HEK293T (cell line): ENCODE measurements around the gene RBM48.
A peak's percentile ranks its signal among the peaks of the same experiment; 100 is the strongest.

Source experiments
- CTCF ChIA-PET: fragments of 350-600 bp; formaldehyde crosslinking; extraction: SDS; loops from one replicate; lab custom pipeline; 2021; ENCODE audit warnings: antibody characterized with exemption, inconsistent platforms; lab: Yijun Ruan, JAX
- POLR2A ChIA-PET: fragments of 350-600 bp; formaldehyde crosslinking; extraction: SDS; loops from one replicate; lab custom pipeline; 2020; ENCODE audit warnings: antibody characterized with exemption, inconsistent platforms; lab: Yijun Ruan, JAX
- DNase-seq: peaks from one replicate; pipeline ENCODE4 v3.0.0; 2012; ENCODE audit warnings: mixed read lengths; ENCODE audit errors: extremely low spot score
- ARNT ChIP-seq: fragments of 450-650 bp; IDR thresholded peaks from 2 replicates; pipeline ENCODE4 v1.6.1; 2017; ENCODE audit warnings: mild to moderate bottlenecking
- BHLHE40 ChIP-seq: fragments of 450-650 bp; IDR thresholded peaks from 2 replicates; pipeline ENCODE4 v1.6.1; 2016; ENCODE audit warnings: mild to moderate bottlenecking, moderate library complexity, borderline replicate concordance
- CTBP1 ChIP-seq: fragments of 450-650 bp; IDR thresholded peaks from 2 replicates; pipeline ENCODE4 v1.6.1; 2016; ENCODE audit warnings: borderline replicate concordance
- ELF4 ChIP-seq: fragments of 450-650 bp; IDR thresholded peaks from 2 replicates; pipeline ENCODE4 v1.6.1; 2017; ENCODE audit warnings: antibody characterized with exemption
- FOXA1 ChIP-seq: fragments of 450-650 bp; IDR thresholded peaks from 2 replicates; pipeline ENCODE4 v1.6.1; 2016; ENCODE audit warnings: mild to moderate bottlenecking
- FOXK2 ChIP-seq: fragments of 450-650 bp; IDR thresholded peaks from 2 replicates; pipeline ENCODE4 v1.6.1; 2016; ENCODE audit warnings: mild to moderate bottlenecking
- FOXM1 ChIP-seq: fragments of 450-650 bp; IDR thresholded peaks from 2 replicates; pipeline ENCODE4 v1.6.1; 2017; ENCODE audit warnings: mild to moderate bottlenecking, borderline replicate concordance
- HDGF ChIP-seq: fragments of 450-650 bp; IDR thresholded peaks from 2 replicates; pipeline ENCODE4 v1.6.1; 2017; ENCODE audit warnings: antibody characterized with exemption, borderline replicate concordance
- L3MBTL2 ChIP-seq: fragments of 450-650 bp; conservative IDR thresholded peaks from 2 replicates; pipeline ENCODE4 v1.6.1; 2016; ENCODE audit warnings: mild to moderate bottlenecking
- LEF1 ChIP-seq: fragments of 450-650 bp; IDR thresholded peaks from 2 replicates; pipeline ENCODE4 v1.6.1; 2017; ENCODE audit warnings: mild to moderate bottlenecking, borderline replicate concordance
- NFRKB ChIP-seq: fragments of 450-650 bp; IDR thresholded peaks from 2 replicates; pipeline ENCODE4 v1.6.1; 2016; ENCODE audit warnings: mild to moderate bottlenecking, moderate library complexity
- PKNOX1 ChIP-seq: fragments of 450-650 bp; IDR thresholded peaks from 2 replicates; pipeline ENCODE4 v1.6.1; 2016
- SP1 ChIP-seq: fragments of 450-650 bp; IDR thresholded peaks from 2 replicates; pipeline ENCODE4 v1.6.1; 2017
- SUZ12 ChIP-seq: fragments of 450-650 bp; IDR thresholded peaks from 2 replicates; pipeline ENCODE4 v1.6.1; 2016; ENCODE audit warnings: mild to moderate bottlenecking
- TARDBP ChIP-seq: fragments of 450-650 bp; IDR thresholded peaks from 2 replicates; pipeline ENCODE4 v1.6.1; 2016
- ZNF384 ChIP-seq: fragments of 450-650 bp; IDR thresholded peaks from 2 replicates; pipeline ENCODE4 v1.6.1; 2016

The RBM48 gene

GRCh38 chr7:92513167-92513902 lies 15.3 kb upstream of the RBM48 start:
- no peak for DNase-seq
- POLR2A ChIA-PET: no interaction called here
- TF ChIP-seq FOXK2 (no peak), SUZ12 (no peak), ARNT (no peak), LEF1 (no peak), L3MBTL2 (no peak), PKNOX1 (no peak), CTBP1 (no peak)
- CTCF ChIA-PET: no interaction called here

- DNase-seq: no peak
- POLR2A ChIA-PET: no interaction called here
- CTCF ChIA-PET: no interaction called here
- TF ChIP-seq FOXA1 (no peak), SP1 (no peak), FOXM1 (no peak), HDGF (no peak), PKNOX1 (no peak), NFRKB (no peak), CTBP1 (no peak), BHLHE40 (no peak), ELF4 (no peak)
Measured at GRCh38 chr7:92517631-92518030, 11.0 kb upstream of the RBM48 start.

- CTCF ChIA-PET: no interaction called here
- no peak for TF ChIP-seq CTBP1
- DNase-seq: no peak
- POLR2A ChIA-PET: no interaction called here
Measured at GRCh38 chr7:92520024-92520423, 8.6 kb upstream of the RBM48 start.

GRCh38 chr7:92523110-92523509 lies 5.5 kb upstream of the RBM48 start:
- DNase-seq: no peak
- POLR2A ChIA-PET: no interaction called here
- TF ChIP-seq TARDBP (no peak), LEF1 (no peak), SUZ12 (no peak), NFRKB (no peak), ZNF384 (no peak), HDGF (no peak), FOXK2 (no peak), CTBP1 (no peak), FOXM1 (no peak), L3MBTL2 (no peak), FOXA1 (no peak)
- CTCF ChIA-PET: no interaction called here

- peak; percentile 68 for DNase-seq
- ChIA-PET CTCF (interaction anchor here (1.1 kb wide), 2 partner anchors 32 to 80 kb away, joined by 3 read pairs; partner anchors contain the start of gene GATAD1), POLR2A (interaction anchor here (0.7 to 2.0 kb wide), 5 partner anchors 22 to 83 kb away, joined by 3 to 11 read pairs (median 4); partner anchors contain the start of gene FAM133B)
- TF ChIP-seq L3MBTL2 (peak; percentile 74), PKNOX1 (peak; percentile 29), NFRKB (no peak)
Measured at GRCh38 chr7:92527300-92528187, 1.1 kb upstream of the RBM48 start.

- CTCF ChIA-PET: interaction anchor here (1.0 to 1.1 kb wide), 4 partner anchors 12 to 345 kb away, joined by 3 to 4 read pairs (median 3); partner anchors contain the start of gene GATAD1
- POLR2A ChIA-PET: interaction anchor here (0.6 to 2.0 kb wide), 11 partner anchors 8 to 395 kb away, joined by 3 to 11 read pairs (median 4); partner anchors contain the start of genes CYP51A1 and FAM133B
Measured at GRCh38 chr7:92528958-92529264, 316 bp downstream of the RBM48 start.

More at GRCh38 chr7:92528958-92529264, 316 bp downstream of the RBM48 start:
- no peak for DNase-seq
- TF ChIP-seq BHLHE40 (no peak), FOXK2 (0 out of 2 replicates have a peak, but pooled peaks have one; percentile 39), FOXA1 (no peak), TARDBP (no peak), LEF1 (0 out of 2 replicates have a peak, but pooled peaks have one; percentile 2), HDGF (no peak), FOXM1 (no peak), ARNT (no peak)
